GM12878 (cell line): ENCODE results near the gene MPHOSPH9. TPM values are rescaled to one million over a fixed set of nuclear protein-coding genes. Genes with fewer than 3 reads are reported as not detected.

Experiments
- HDGF ChIP-seq: fragments of 450-650 bp; IDR thresholded peaks from 2 replicates; pipeline ENCODE4 v1.6.1; 2016; ENCODE audit warnings: antibody characterized with exemption
- LARP7 ChIP-seq: fragments of 450-650 bp; IDR thresholded peaks from 2 replicates; pipeline ENCODE4 v1.6.1; 2017; ENCODE audit warnings: mild to moderate bottlenecking
- POLR2A ChIP-seq: IDR thresholded peaks from 2 replicates; pipeline ENCODE4 v1.6.1; 2011; ENCODE audit warnings: low read depth, mild to moderate bottlenecking, low read length
- TAF1 ChIP-seq: IDR thresholded peaks from 2 replicates; pipeline ENCODE4 v1.6.1; 2011; ENCODE audit warnings: mild to moderate bottlenecking, low read depth, low read length, borderline replicate concordance
- polyA plus RNA-seq, 11 experiments: library from polyadenylated mRNA; depleted of rRNA in 4 of 11; unstranded in 6 of 11; stranded (reverse) in 5 of 11; fragments of >200 nt; fragmentation: Nextera tagmentation in 4 of 11; fragmentation: Illumina TruSeq in 1 of 11; extraction: Ambion mirVana in 4 of 11; extraction: Trizol in 1 of 11; gene quantifications; 1 replicate in 1 of 11; 2 replicates in 10 of 11; pipeline versions ENCODE4 v1.2.1 to v1.2.3, GENCODE V29; 2011 to 2016; ENCODE audit warnings: inconsistent platforms in 2 of 11, missing spikeins in 2 of 11, low read depth in 1 of 11
- total RNA-seq, 4 experiments: library from RNA; depleted of rRNA in 3 of 4; stranded (reverse); fragments of >200 nt in 3 of 4; fragmentation: Illumina TruSeq in 1 of 4; extraction: Trizol in 1 of 4; gene quantifications; 2 replicates each; pipeline versions ENCODE4 v1.2.1 to v1.2.3, GENCODE V29; 2013 to 2021
- TF ChIP-seq, protein P1 (sequence below): fragments of 450-650 bp; formaldehyde crosslinking; IDR thresholded peaks from 2 replicates; pipeline ENCODE4 v1.4.0; 2020; ENCODE audit warnings: mild to moderate bottlenecking, moderate library complexity
- TF ChIP-seq, protein P2 (sequence below): IDR thresholded peaks from 2 replicates; pipeline ENCODE4 v1.6.1; 2012; ENCODE audit warnings: low read depth, low read length, improper control_type of control experiment
- TF ChIP-seq, protein P3 (sequence below): IDR thresholded peaks from 2 replicates; pipeline ENCODE4 v1.6.1; 2012; ENCODE audit warnings: low read length, inconsistent platforms

Gene MPHOSPH9
- total and polyA plus RNA-seq, 10 of the 15 experiments (the other 5 are each of a cell fraction or from before 2014, with no cell fraction given), result 11.5 to 72.2 (median 45.7) TPM

DNA sequence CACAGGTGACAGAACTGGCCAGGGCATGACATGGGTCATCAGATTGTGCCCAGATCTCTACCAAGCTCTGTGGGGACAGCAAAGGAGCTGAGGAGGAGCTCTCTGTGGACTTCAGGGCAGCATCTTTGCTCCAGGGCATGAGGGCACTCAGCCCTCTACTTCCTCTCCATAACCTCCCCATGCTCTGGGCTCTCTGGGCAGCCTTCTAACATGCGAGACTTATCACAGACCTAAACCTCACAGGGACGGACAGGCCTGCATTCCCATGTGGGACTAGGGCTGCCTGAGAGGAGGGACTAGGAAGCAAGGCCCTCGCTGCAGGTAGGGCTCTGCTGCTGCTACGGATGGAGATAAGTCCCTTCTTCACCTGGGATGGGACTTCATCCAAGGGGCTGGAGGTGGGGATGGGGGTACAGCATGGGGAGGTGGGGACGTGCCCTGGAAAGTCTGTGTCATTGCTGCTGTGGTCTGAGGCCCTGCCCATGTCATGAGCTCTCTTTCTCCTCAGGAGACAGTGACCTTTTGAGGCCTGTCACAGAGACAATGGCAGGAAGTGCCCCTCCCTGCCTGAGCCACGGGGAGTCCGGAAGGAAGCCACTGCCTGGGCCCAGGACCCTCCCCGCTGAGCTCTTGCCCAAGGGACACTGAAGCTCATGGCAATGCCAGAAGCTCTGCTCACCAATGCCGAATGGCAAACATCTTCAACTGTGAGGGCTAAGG is 126.1 kb downstream of the MPHOSPH9 start (continued):
- TF ChIP-seq, protein P1, sequence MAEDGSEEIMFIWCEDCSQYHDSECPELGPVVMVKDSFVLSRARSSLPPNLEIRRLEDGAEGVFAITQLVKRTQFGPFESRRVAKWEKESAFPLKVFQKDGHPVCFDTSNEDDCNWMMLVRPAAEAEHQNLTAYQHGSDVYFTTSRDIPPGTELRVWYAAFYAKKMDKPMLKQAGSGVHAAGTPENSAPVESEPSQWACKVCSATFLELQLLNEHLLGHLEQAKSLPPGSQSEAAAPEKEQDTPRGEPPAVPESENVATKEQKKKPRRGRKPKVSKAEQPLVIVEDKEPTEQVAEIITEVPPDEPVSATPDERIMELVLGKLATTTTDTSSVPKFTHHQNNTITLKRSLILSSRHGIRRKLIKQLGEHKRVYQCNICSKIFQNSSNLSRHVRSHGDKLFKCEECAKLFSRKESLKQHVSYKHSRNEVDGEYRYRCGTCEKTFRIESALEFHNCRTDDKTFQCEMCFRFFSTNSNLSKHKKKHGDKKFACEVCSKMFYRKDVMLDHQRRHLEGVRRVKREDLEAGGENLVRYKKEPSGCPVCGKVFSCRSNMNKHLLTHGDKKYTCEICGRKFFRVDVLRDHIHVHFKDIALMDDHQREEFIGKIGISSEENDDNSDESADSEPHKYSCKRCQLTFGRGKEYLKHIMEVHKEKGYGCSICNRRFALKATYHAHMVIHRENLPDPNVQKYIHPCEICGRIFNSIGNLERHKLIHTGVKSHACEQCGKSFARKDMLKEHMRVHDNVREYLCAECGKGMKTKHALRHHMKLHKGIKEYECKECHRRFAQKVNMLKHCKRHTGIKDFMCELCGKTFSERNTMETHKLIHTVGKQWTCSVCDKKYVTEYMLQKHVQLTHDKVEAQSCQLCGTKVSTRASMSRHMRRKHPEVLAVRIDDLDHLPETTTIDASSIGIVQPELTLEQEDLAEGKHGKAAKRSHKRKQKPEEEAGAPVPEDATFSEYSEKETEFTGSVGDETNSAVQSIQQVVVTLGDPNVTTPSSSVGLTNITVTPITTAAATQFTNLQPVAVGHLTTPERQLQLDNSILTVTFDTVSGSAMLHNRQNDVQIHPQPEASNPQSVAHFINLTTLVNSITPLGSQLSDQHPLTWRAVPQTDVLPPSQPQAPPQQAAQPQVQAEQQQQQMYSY (CRISPR knock-in tag), result no peak
- TF ChIP-seq, protein P2, sequence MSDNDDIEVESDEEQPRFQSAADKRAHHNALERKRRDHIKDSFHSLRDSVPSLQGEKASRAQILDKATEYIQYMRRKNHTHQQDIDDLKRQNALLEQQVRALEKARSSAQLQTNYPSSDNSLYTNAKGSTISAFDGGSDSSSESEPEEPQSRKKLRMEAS, result no peak
- no peak for TF ChIP-seq LARP7
- TF ChIP-seq, protein P3, sequence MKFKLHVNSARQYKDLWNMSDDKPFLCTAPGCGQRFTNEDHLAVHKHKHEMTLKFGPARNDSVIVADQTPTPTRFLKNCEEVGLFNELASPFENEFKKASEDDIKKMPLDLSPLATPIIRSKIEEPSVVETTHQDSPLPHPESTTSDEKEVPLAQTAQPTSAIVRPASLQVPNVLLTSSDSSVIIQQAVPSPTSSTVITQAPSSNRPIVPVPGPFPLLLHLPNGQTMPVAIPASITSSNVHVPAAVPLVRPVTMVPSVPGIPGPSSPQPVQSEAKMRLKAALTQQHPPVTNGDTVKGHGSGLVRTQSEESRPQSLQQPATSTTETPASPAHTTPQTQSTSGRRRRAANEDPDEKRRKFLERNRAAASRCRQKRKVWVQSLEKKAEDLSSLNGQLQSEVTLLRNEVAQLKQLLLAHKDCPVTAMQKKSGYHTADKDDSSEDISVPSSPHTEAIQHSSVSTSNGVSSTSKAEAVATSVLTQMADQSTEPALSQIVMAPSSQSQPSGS, result no peak
- TF ChIP-seq POLR2A, result peak; percentile 63
- TF ChIP-seq TAF1, result no peak
- no peak for TF ChIP-seq HDGF
